Sciatic nerve (tissue), 2 donors: ENCODE data around the gene USP48. TPM values are rescaled to one million over a fixed set of nuclear protein-coding genes. Genes with fewer than 3 reads are reported as not detected.

ENCODE experiments used
- ATAC-seq: fragments of 200-7000 bp; cut with Tn5 transposase; one replicate; pipeline ENCODE4 v1.9.1; 2020; ENCODE audit warnings: mild to moderate bottlenecking, moderate library complexity
- DNase-seq: peaks from one replicate; pipeline ENCODE4 v3.0.0-alpha.2; 2020; ENCODE audit warnings: low spot score
- intact Hi-C: fragments of 100-400 bp; cut with DNase I; formaldehyde crosslinking; loops from one replicate; pipeline ENCODE4 v1.14.2; 2022
- total RNA-seq: library from RNA; stranded (reverse); fragmentation: NEBNext Ultra II Directional; extraction: Animal tissue kit (Norgen Biotek cat#: 25700); gene quantifications from one replicate; pipeline ENCODE4 v1.2.1, GENCODE V29; 2021
- donor health status: DM: no; HTN: no; CAD: no.
- donor health status: DM: no; HTN: no; CAD: no.

USP48 gene
- total RNA-seq, 1 donor from 2014 or later = 112 TPM

GRCh38 chr1:21664806-21665588, 118.0 kb downstream of the USP48 start:
- DNase-seq (peak; percentile 42), ATAC-seq (no peak)
- intact Hi-C loops = no loop called here

- ATAC-seq (no peak), DNase-seq (peak; percentile 43)
- intact Hi-C loops = no loop called here
Measured at GRCh38 chr1:21663951-21664805, 118.8 kb downstream of the USP48 start.

- DNase-seq (peak; percentile 32), ATAC-seq (no peak)
- intact Hi-C loops = no loop called here
Measured at GRCh38 chr1:21663248-21663950, 119.5 kb downstream of the USP48 start.

GRCh38 chr1:21662426-21663247, 120.3 kb downstream of the USP48 start:
- intact Hi-C loops = no loop called here
- peak; percentile 12 for DNase-seq

GRCh38 chr1:21661886-21662285, 121.1 kb downstream of the USP48 start:
- ATAC-seq (no peak), DNase-seq (no peak)
- intact Hi-C loops = no loop called here

More at GRCh38 chr1:21662426-21663247, 120.3 kb downstream of the USP48 start:
- no peak for ATAC-seq

- intact Hi-C loops = loop anchor here (5.0 kb wide), 1 partner anchor 153 kb away; the partner anchor contains the start of gene ALPL
- DNase-seq (no peak), ATAC-seq (no peak)
Measured at GRCh38 chr1:21659924-21660326, 123.0 kb downstream of the USP48 start.

- intact Hi-C loops = loop anchor here (5.0 kb wide), 1 partner anchor 152 kb away; the partner anchor contains the start of gene ALPL
- ATAC-seq = peak; percentile 81
Measured at GRCh38 chr1:21659099-21659923, 123.6 kb downstream of the USP48 start.

GRCh38 chr1:21657456-21658190, 125.3 kb downstream of the USP48 start:
- DNase-seq (no peak), ATAC-seq (no peak)
- intact Hi-C loops = loop anchor here (5.0 kb wide), 1 partner anchor 150 kb away; the partner anchor contains the start of gene ALPL

More at GRCh38 chr1:21659099-21659923, 123.6 kb downstream of the USP48 start:
- peak; percentile 84 for DNase-seq

GRCh38 chr1:21655748-21656147, 127.2 kb downstream of the USP48 start:
- intact Hi-C loops = loop anchor here (5.0 kb wide), 1 partner anchor 148 kb away; the partner anchor contains the start of gene ALPL
- DNase-seq (no peak), ATAC-seq (no peak)

- ATAC-seq = no peak
- intact Hi-C loops = loop anchor here (5.0 kb wide), 1 partner anchor 148 kb away; the partner anchor contains the start of gene ALPL
- no peak for DNase-seq
Measured at GRCh38 chr1:21655259-21655658, 127.7 kb downstream of the USP48 start.

GRCh38 chr1:21654209-21654608, 128.7 kb downstream of the USP48 start:
- intact Hi-C loops = no loop called here
- ATAC-seq = no peak
- no peak for DNase-seq

GRCh38 chr1:21653744-21654100, 129.2 kb downstream of the USP48 start:
- intact Hi-C loops = no loop called here
- DNase-seq = no peak
- peak; percentile 38 for ATAC-seq

GRCh38 chr1:21652937-21653743, 129.8 kb downstream of the USP48 start:
- intact Hi-C loops = no loop called here

GRCh38 chr1:21652101-21652936, 130.6 kb downstream of the USP48 start:
- no peak for ATAC-seq
- intact Hi-C loops = no loop called here
- no peak for DNase-seq

More at GRCh38 chr1:21652937-21653743, 129.8 kb downstream of the USP48 start:
- DNase-seq (no peak), ATAC-seq (no peak)
